ENCODE measurements around the gene AMY1C.
"Not testable (repeated sequence)": the region's sequence is repeated elsewhere in the genome, so short reads cannot be mapped to it uniquely, and the experiment has no call there.

The AMY1C gene

GRCh38 chr1:103749598-103749997 lies at the start of gene AMY1C:
Gene AMY1C, plus strand, starts transcription at chr1:103749898. Its CDS starts 572 bp downstream, at chr1:103750470.
- not testable (repeated sequence) for DNase-seq

DNA sequence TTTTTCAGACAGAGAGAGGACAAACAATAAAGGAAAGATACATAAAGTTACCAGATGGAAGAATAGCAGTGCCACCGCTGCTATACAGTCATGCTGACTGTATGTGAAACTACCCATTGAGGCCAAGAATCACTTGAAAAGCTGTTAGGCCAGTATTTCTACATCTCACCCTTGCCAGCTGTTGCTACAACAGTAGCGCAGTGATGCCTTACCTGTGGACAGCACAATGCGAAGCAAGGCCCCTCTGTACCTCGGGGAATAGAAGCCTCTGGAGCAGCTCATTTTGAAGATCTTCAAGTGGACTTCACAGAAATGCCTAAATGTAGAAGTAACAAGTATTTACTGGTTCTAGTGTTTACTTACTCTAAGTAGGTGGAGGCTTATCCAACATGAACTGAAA lies 49.0 kb upstream of the AMY1C start:
- not testable (repeated sequence) for DNase-seq

- not testable (repeated sequence) for DNase-seq
These were observed 48.4 kb upstream of the AMY1C start for GRCh38 chr1:103701256-103701655.

- DNase-seq = not testable (repeated sequence)
These were observed 42.0 kb upstream of the AMY1C start for GRCh38 chr1:103707670-103708069.

GRCh38 chr1:103710381-103710780 lies 39.3 kb upstream of the AMY1C start:
- DNase-seq = not testable (repeated sequence)

GRCh38 chr1:103717404-103717803 lies 32.3 kb upstream of the AMY1C start:
- not testable (repeated sequence) for DNase-seq

- DNase-seq = not testable (repeated sequence)
These were observed 28.2 kb upstream of the AMY1C start for GRCh38 chr1:103721473-103721872.

DNA sequence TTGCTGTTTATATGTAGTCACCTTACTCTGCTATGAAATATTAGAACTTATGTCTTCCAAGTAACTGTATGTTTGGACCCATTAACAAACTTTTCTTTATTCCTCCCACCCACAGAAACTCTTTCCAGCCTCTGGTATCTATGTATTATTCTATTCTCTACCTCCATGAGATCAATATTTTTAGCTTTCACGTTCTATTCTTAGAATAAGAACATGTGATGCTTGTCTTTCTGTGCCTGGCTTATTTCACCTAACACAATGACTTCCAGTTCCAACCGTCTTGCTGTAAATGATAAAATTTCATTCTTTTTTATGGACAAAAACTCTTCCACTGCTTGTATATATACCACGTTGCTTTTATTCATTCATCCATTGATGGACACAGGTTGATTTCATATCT lies 14.4 kb upstream of the AMY1C start:
- DNase-seq = not testable (repeated sequence)

GRCh38 chr1:103738031-103738430 lies 11.7 kb upstream of the AMY1C start:
- not testable (repeated sequence) for DNase-seq

- DNase-seq = not testable (repeated sequence)
These were observed 5.2 kb upstream of the AMY1C start for GRCh38 chr1:103744449-103744848.

- not testable (repeated sequence) for DNase-seq
These were observed 4.7 kb upstream of the AMY1C start for GRCh38 chr1:103745040-103745439.

GRCh38 chr1:103748273-103748672 lies 1.4 kb upstream of the AMY1C start:
- DNase-seq = not testable (repeated sequence)

DNA sequence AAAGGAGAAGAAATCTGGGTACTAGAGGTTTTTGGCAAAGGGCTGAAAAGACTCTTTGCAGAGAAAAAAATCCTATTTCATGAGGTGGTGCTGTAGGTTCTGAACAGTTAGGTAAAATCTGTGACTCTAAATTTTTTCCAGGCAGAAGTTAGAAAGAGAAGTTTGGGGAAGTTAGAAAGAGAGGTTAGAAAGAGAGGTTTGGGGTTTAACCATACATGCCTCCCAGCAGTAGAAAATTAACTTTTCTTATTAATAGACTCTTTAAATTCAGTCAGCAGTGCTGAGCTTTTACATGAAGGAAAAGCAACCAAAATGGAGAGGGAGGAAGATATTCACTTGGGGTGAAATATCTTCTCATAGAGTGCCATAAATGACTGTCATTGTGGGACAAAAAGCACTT lies 12.2 kb downstream of the AMY1C start:
- DNase-seq = no peak

GRCh38 chr1:103779932-103780331 lies 30.2 kb downstream of the AMY1C start:
- DNase-seq = no peak

- no peak for DNase-seq
These were observed 34.3 kb downstream of the AMY1C start for GRCh38 chr1:103783944-103784377.

GRCh38 chr1:103788377-103788776 lies 38.7 kb downstream of the AMY1C start:
- DNase-seq = no peak

DNA sequence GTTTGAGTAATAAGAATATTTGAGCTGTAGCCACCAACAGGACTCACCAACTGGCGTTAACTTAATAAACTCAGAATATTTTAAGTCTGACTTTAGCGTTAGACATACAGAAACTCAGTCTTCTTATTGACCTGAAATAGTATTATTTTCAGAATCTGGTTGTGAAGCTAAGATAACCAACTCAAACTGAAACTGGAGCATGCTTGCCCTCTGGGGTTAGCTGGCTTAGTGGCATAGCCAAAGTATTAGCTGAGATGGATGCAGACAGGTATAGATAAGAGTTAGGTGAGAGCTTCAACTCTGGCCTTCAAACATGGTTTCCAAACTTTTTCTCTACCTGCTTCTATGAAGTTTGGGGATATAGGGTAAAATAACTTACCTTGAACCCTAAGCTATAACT lies 40.5 kb downstream of the AMY1C start:
- DNase-seq = no peak
